GM21825 (cell line): Measurements from ENCODE around the gene FN3KRP.

Experiments
- ATAC-seq: cut with Tn5 transposase; IDR thresholded peaks from one replicate; pipeline ENCODE4 v1.9.1; 2021; ENCODE audit warnings: mild to moderate bottlenecking, moderate library complexity; ENCODE audit not compliant: unreplicated experiment

Gene FN3KRP

DNA sequence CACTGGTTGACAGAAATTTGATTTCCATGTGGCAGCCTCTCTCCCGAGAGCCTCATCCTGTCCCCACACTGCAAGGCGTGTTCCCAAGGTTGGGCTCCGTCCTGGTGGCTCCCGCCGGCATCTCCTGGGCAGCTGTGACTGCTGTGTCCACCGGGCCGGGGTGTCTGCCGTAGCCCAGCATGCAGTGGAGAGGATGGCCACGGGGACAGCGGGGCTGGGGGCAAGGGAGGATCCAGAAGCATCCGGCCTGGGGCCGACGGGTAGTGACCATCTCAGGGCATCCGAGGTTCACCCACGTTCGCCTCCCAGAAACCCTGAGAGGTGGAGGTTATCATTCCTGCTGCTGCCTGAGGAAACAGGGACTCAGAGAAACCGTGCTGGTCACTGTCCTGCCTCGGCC lies 10.8 kb upstream of the FN3KRP start:
- ATAC-seq = no peak

GRCh38 chr17:82709024-82709675 lies 7.4 kb upstream of the FN3KRP start:
- ATAC-seq = no peak

GRCh38 chr17:82709676-82710498 lies 6.6 kb upstream of the FN3KRP start:
- ATAC-seq = no peak

DNA sequence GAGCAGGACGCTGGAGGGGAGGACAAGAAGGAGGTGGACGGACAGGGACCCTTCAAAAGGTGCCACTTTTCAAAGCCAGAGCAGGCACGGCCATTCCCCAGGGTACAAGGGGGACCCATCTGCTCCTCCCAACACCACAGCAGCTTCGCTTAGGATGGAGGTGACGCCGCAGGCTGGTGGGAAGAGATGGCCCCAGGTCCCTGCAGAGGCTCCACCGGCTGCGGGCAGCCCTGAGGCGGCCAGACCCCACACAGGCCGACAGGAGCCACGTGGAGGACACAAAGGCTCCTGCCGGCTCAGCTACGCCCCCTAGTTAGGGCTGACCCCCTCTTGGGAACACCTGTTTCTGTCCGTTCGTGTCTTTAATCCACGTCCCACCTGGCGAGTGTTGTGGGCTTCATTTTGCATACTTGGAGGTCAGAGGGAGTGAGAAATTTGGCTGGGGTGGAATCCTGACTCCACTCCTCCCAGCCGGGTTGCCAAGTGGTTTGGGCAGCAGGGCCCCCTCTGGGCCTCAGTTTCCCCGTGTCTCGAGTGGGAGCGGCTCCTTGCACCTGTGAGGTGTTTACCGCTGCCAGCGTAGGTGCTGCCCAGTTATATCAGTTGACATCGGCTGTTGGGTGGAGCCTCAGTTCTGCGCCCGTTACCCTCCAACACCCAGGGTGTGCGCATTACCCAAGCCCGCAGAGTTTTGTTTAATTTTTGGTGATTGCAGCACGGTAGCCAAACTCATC lies 5.8 kb upstream of the FN3KRP start:
- no peak for ATAC-seq

GRCh38 chr17:82713071-82713723 lies 3.3 kb upstream of the FN3KRP start:
- no peak for ATAC-seq

- no peak for ATAC-seq
Measured at GRCh38 chr17:82718986-82719685, 2.6 kb downstream of the FN3KRP start.

DNA sequence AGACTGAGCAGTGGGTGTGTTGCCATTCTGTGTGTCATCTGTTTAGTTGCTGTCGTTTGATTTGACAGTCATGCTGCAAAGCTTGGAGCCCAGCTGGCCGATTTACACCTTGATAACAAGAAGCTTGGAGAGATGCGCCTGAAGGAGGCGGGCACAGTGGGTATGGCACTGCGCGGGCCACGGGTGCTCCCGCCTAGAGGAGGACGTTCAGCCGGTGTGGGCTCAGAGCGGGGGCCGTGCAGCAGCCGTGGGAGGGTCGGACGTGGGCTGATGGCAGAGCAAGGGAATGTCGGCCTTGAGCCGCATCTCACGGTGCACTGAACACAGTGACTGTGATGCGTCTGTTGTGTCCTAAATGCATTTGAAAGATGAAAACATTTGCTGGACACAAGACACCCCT lies 3.7 kb downstream of the FN3KRP start:
- ATAC-seq = no peak

DNA sequence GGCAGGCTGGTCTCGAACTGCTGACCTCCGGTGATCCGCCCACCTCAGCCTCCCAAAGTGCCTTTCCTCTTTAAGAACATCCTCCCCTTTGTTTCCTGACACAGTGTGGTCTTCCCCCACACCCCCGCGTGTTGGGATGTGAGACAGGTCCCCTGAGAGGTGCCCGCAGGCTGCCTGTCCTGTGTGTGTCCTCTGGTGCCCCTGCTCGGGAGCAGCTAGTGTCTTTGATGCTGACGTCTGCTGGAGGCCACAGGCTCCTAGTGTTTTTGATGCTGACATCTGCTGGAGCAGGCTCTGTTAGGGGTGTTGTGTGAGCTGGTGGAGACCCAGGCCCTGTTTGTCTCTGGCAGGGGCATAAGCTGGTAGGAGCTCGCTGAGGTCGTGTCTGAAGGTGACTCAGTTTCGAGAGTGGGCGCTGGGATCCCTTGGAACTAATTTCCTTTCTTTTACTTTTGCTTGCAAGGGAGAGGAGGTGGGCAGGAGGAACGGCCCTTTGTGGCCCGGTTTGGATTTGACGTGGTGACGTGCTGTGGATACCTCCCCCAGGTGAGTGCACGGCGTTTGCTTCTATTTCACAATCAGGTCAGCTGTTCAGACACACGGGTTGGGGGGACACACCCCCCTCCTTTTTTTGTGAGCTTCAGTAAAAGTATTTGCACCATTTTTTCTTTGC lies 6.0 kb downstream of the FN3KRP start:
- no peak for ATAC-seq

DNA sequence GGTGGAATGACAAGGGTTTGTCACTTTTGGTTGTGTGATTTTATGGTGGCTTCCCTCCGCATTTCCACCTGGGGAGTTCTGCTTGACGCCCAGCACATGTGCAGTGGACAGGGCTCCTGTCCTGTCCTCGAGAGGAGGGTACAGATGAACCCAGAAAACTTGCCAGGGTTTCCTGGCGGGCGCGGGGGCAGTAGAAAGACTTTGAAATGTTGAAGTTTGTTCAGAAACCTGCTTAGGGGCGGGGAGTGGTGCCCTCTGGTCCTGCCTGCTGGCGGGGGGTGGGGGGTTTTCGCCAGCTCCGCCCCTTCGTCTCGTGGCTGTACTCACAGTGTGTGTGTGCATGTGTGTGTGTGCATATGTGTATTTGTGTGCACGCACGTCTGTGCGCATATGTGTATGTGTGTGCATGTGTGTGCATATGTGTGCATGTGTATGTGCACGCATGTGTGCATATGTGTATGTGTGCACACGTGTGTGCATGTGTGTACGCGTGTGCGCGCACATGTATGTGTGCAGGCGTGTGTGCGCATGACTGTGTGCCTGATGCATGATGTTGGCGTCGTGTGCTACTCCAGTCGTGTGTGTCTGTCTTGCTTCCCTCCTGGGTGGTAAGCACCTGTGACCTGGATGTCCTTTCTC lies 6.8 kb downstream of the FN3KRP start:
- no peak for ATAC-seq

GRCh38 chr17:82726427-82726826 lies 9.9 kb downstream of the FN3KRP start:
- no peak for ATAC-seq

- no peak for ATAC-seq
Measured at GRCh38 chr17:82729479-82730260, 13.2 kb downstream of the FN3KRP start.

DNA sequence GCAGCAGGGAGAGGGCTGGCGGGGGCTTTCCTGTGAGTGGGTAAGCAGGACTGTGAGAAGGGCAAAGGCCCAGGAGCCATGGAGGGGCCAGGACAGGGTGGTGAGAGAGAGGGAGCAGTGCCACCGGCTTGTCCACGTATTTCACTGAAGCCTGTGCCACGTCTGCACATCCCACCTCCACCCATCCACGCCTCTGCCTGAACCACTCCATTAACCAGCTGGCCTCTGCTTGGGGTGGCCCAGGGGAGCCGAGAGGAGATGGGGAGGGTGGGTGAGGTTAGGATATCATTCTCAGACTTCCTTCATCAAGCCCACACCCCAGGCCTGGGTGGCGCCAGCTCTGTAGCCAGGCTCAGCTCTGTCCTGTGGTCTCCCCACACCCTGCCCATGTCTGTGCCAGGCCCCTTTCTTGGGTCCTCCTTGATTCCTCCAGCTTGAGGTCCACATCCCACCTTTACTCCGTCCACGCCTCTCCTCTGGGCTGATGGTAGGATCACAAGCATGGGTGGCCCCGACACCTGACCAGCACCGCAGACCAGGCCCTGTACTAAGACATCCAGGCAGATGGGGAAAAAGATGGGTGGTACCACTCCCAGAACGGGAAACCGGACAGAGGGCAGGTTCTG lies 15.7 kb downstream of the FN3KRP start:
- no peak for ATAC-seq

DNA sequence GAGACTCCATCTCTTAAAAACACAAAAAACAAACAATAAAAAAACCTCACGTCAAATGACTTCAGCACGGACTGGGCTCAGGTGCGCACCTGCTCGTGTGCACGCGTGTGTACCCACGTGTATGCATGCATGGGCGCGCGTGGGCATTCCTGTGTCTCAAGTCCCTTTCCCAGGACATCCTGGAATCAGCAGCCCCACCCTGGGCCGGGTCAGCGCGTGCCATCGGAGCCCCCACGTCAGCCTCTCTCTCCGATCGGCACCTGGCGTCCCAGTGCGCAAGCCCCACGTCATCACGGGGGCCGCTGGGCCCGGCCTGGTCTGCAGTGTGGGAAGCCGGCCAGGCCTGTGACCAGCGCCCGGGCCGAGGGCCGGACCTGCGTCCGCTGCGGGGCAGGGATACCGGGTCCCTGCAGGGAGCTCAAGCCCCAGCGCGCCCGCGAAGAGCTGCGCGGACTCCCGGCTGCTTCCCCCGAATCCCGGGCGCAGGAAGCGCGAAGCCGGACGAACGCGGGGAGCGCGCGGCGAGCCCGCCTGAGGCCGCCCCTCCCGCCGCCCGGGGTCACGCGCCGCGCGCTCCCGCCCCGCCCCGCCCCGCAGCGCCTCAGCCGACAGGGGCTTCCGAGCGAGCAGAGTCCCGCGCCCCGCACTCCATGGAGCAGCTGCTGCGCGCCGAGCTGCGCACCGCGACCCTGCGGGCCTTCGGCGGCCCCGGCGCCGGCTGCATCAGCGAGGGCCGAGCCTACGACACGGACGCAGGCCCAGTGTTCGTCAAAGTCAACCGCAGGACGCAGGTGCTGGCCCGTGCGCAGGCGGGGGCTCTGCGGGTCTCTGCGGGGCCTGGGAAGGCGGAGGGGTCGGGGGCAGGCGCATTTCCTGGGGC lies 18.7 kb downstream of the FN3KRP start, which contains the start of gene FN3K:
Gene FN3K (plus strand): TSS at position 629 of the 880 bp plus-strand sequence. CDS start 22 bp downstream, at position 651.
- no peak for ATAC-seq

DNA sequence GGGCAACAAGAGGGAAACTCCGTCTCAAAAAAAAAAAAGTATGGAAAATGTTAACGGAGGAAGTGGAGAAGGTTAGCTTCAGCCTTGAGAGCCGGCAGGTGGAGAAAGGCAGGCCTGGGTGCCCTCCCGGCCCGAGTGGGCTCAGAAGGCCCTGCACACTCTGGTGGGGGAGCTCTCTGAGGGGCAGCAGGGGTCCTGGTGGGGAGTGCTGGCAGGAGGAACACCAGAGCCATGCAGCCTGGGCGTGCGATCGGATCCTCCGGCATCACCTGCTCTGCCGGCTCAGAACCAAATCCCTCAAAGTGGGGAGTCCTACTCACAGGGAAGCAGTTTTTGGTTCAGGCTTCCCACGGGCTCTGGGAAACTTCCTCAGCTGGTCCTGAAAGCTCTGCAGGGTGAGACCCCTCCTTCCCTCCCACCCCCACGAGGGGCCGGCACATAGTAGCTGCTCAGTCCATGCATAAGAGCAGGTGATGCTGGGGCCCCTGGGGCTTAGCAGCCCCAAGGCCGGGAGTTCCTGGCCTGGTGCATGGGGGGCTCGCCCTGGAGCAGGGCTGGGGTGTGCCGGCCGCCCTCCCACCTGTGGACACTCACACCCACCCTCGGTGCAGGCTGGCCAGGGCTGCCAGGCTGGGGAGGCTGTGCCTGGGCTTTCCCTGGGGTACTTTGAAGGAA lies 20.1 kb downstream of the FN3KRP start:
- ATAC-seq = no peak

GRCh38 chr17:82737967-82738877 lies 21.7 kb downstream of the FN3KRP start:
- ATAC-seq = no peak
